ENCODE measurements around the gene PPP5C. TPM values are rescaled to one million over a fixed set of nuclear protein-coding genes. Genes with fewer than 3 reads are reported as not detected.

Gene PPP5C
- total RNA-seq, 1 donor from 2014 or later, result 70.9 TPM

DNA sequence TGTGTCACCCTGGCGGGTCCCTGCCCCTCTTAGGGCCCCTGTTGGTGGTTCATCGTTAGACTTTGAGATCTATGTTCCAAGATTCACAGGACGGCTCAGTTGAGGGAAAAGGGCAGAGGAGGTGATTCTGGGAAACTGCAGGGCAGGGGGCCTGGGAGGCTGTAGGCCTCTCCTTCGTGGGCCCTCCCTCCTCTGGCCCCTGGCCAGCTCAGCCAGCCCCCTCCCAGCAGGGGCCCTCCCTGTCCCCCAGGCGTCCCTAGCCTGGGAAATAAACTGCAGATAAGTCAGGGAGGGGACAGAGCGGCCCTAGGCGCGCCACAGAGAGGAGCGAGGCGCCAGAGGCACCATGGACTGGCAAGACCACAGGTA lies 43.6 kb upstream of the PPP5C start:
- peaks cover 25% of the 10 kb centered on the region for H3K9me3 Mint-ChIP-seq (ENCODE audit: unreplicated experiment)
- Histone ChIP-seq H3K9me3 (ENCODE audit: insufficient read depth, low read depth, low read length) (no peaks in the 10 kb centered on the region), H3K4me2 (ENCODE audit: low read length) (peak overlapping the region; percentile 57), H3K4me1 (ENCODE audit: insufficient read depth, low read length) (peaks cover 16% of the 10 kb centered on the region), H3K27me3 (ENCODE audit: insufficient read depth, low read length) (no peaks in the 10 kb centered on the region), H3K27ac (ENCODE audit: low read depth, low read length) (no peak overlapping the region), H2AFZ (ENCODE audit: low read depth, low read length) (peak overlapping the region; percentile 56), H3K36me3 (ENCODE audit: insufficient read depth, low read length) (no peaks in the 10 kb centered on the region), H3K79me2 (ENCODE audit: insufficient read depth, low read length) (no peaks in the 10 kb centered on the region), H3K4me3 (ENCODE audit: insufficient read depth, low read depth, low read length) (no peak overlapping the region), H3K9ac (ENCODE audit: low read length) (no peak overlapping the region), H4K20me1 (ENCODE audit: insufficient read depth, low read length) (no peaks in the 10 kb centered on the region)
- DNase-seq (ENCODE audit: low read depth) (no peak), FAIRE-seq (no peak)
- H3K36me3 Mint-ChIP-seq (ENCODE audit: low read depth, unreplicated experiment), result peaks cover 30% of the 10 kb centered on the region
- no peak overlapping the region for H3K4me3 Mint-ChIP-seq (ENCODE audit: unreplicated experiment)
- peaks cover 18% of the 10 kb centered on the region for H3K4me1 Mint-ChIP-seq (ENCODE audit: low read depth, unreplicated experiment)
- H3K27ac Mint-ChIP-seq (ENCODE audit: unreplicated experiment), result no peak overlapping the region
- TF ChIP-seq EZH2 (IDR thresholded peaks at IDR 0.05; ENCODE audit: insufficient read depth, low read length) (no peak), CTCF (IDR thresholded peaks at IDR 0.05; ENCODE audit: insufficient read depth, low read depth, low read length) (no peak)
- no peaks in the 10 kb centered on the region for H3K27me3 Mint-ChIP-seq (ENCODE audit: low read depth, unreplicated experiment)

DNA sequence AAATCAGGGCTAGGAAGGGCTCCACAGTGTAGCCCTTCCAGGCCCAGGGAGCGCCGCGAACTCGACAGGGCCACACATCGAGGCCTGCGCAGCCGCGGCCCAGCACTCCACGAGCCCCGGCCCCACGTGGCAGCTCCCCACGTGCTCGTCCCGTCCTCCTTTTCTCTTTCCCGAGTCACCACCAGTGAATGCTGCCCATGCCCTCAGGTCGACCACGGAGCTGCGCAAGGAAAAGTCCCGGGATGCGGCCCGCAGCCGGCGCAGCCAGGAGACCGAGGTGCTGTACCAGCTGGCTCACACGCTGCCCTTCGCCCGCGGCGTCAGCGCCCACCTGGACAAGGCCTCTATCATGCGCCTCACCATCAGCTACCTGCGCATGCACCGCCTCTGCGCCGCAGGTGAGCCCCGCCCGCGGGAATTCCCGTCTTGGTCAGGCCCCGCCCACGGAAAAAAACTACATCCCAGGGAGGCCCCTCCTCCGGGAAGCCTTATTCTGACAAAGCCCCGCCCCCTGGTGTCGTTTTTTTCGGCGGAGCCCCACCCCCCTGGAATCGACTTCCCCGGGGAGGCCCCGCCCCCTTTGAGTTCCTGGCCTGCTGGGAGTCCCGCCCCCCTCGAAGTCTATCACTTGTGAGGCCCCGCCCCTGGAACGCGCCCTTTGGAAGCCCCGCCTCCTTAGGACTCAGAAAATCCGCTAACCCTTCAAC lies 43.0 kb upstream of the PPP5C start:
- Histone ChIP-seq H3K9me3 (ENCODE audit: insufficient read depth, low read depth, low read length) (no peaks in the 10 kb centered on the region), H4K20me1 (ENCODE audit: insufficient read depth, low read length) (no peaks in the 10 kb centered on the region), H3K36me3 (ENCODE audit: insufficient read depth, low read length) (no peaks in the 10 kb centered on the region), H3K4me3 (ENCODE audit: insufficient read depth, low read depth, low read length) (no peak overlapping the region), H3K9ac (ENCODE audit: low read length) (no peak overlapping the region), H3K4me2 (ENCODE audit: low read length) (peak overlapping the region; percentile 57), H3K27me3 (ENCODE audit: insufficient read depth, low read length) (no peaks in the 10 kb centered on the region), H3K79me2 (ENCODE audit: insufficient read depth, low read length) (no peaks in the 10 kb centered on the region), H3K4me1 (ENCODE audit: insufficient read depth, low read length) (peaks cover 11% of the 10 kb centered on the region), H2AFZ (ENCODE audit: low read depth, low read length) (peak overlapping the region; percentile 56), H3K27ac (ENCODE audit: low read depth, low read length) (no peak overlapping the region)
- DNase-seq (ENCODE audit: low read depth) (no peak), FAIRE-seq (no peak)
- peaks cover 18% of the 10 kb centered on the region for H3K4me1 Mint-ChIP-seq (ENCODE audit: low read depth, unreplicated experiment)
- no peaks in the 10 kb centered on the region for H3K27me3 Mint-ChIP-seq (ENCODE audit: low read depth, unreplicated experiment)
- peaks cover 30% of the 10 kb centered on the region for H3K36me3 Mint-ChIP-seq (ENCODE audit: low read depth, unreplicated experiment)
- H3K9me3 Mint-ChIP-seq (ENCODE audit: unreplicated experiment), result peaks cover 25% of the 10 kb centered on the region
- TF ChIP-seq CTCF (IDR thresholded peaks at IDR 0.05; ENCODE audit: insufficient read depth, low read depth, low read length) (no peak), EZH2 (IDR thresholded peaks at IDR 0.05; ENCODE audit: insufficient read depth, low read length) (no peak)
- H3K4me3 Mint-ChIP-seq (ENCODE audit: unreplicated experiment), result no peak overlapping the region
- no peak overlapping the region for H3K27ac Mint-ChIP-seq (ENCODE audit: unreplicated experiment)

DNA sequence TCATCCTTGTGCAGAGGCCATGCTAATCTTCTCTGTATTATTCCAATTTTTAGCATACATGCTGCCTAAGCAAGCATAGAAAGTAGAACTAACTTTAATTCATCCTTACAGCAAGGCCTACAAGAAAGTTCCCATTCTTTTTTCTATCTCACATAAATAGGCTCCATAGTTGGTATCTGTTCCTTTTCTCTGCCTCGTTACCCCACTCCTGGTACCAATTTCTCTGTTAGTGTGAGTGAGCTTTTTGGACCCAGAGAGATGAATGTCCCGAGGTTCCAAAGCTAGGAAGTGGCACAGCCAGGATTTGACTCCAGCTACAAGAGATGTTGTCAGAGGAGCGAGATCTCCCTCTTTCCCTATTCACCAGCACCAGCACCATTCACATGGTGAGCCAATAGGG lies 40.4 kb upstream of the PPP5C start:
- Mint-ChIP-seq H3K36me3 (ENCODE audit: low read depth, unreplicated experiment) (peaks cover 39% of the 10 kb centered on the region), H3K4me1 (ENCODE audit: low read depth, unreplicated experiment) (no peaks in the 10 kb centered on the region), H3K9me3 (ENCODE audit: unreplicated experiment) (peaks cover 28% of the 10 kb centered on the region), H3K4me3 (ENCODE audit: unreplicated experiment) (no peak overlapping the region), H3K27me3 (ENCODE audit: low read depth, unreplicated experiment) (no peaks in the 10 kb centered on the region), H3K27ac (ENCODE audit: unreplicated experiment) (no peak overlapping the region)
- Histone ChIP-seq H3K79me2 (ENCODE audit: insufficient read depth, low read length) (no peaks in the 10 kb centered on the region), H3K27ac (ENCODE audit: low read depth, low read length) (no peak overlapping the region), H3K4me3 (ENCODE audit: insufficient read depth, low read depth, low read length) (no peak overlapping the region), H3K9me3 (ENCODE audit: insufficient read depth, low read depth, low read length) (no peaks in the 10 kb centered on the region), H3K27me3 (ENCODE audit: insufficient read depth, low read length) (no peaks in the 10 kb centered on the region), H3K36me3 (ENCODE audit: insufficient read depth, low read length) (no peaks in the 10 kb centered on the region), H3K4me2 (ENCODE audit: low read length) (no peak overlapping the region), H2AFZ (ENCODE audit: low read depth, low read length) (no peak overlapping the region), H4K20me1 (ENCODE audit: insufficient read depth, low read length) (no peaks in the 10 kb centered on the region), H3K9ac (ENCODE audit: low read length) (no peak overlapping the region), H3K4me1 (ENCODE audit: insufficient read depth, low read length) (no peaks in the 10 kb centered on the region)
- DNase-seq (ENCODE audit: low read depth) (no peak), FAIRE-seq (no peak)
- no peak for TF ChIP-seq EZH2 (IDR thresholded peaks at IDR 0.05; ENCODE audit: insufficient read depth, low read length)
- TF ChIP-seq CTCF (IDR thresholded peaks at IDR 0.05; ENCODE audit: insufficient read depth, low read depth, low read length), result no peak
